Effector CD8-positive, alpha-beta T cell (primary cell): ENCODE data around the gene YIF1A.
"Not testable (repeated sequence)": the region's sequence is repeated elsewhere in the genome, so short reads cannot be mapped to it uniquely, and the experiment has no call there.

ENCODE experiments used
- DNase-seq: peaks from one replicate; lab custom pipeline; 2025; lab: John Stamatoyannopoulos, UW

Gene YIF1A

GRCh38 chr11:66311965-66312548, 23.1 kb upstream of the YIF1A start:
- peak; percentile 99 for DNase-seq

- DNase-seq, result no peak
Observed at GRCh38 chr11:66311470-66311964, 22.6 kb upstream of the YIF1A start.

- not testable (repeated sequence) for DNase-seq
Observed at GRCh38 chr11:66310803-66311440, 22.0 kb upstream of the YIF1A start.

GRCh38 chr11:66310324-66310723, 21.4 kb upstream of the YIF1A start:
- DNase-seq, result no peak

- DNase-seq, result no peak
Observed at GRCh38 chr11:66309475-66309874, 20.5 kb upstream of the YIF1A start.

GRCh38 chr11:66302656-66303055, 13.7 kb upstream of the YIF1A start:
- DNase-seq, result no peak

GRCh38 chr11:66299186-66299585, 10.2 kb upstream of the YIF1A start:
- DNase-seq, result no peak

- DNase-seq, result no peak
Observed at GRCh38 chr11:66297610-66298009, 8.7 kb upstream of the YIF1A start.

GRCh38 chr11:66294626-66295620, 6.0 kb upstream of the YIF1A start:
- no peak for DNase-seq

GRCh38 chr11:66293777-66294625, 5.1 kb upstream of the YIF1A start:
- DNase-seq, result no peak

- DNase-seq, result no peak
Observed at GRCh38 chr11:66293352-66293751, 4.4 kb upstream of the YIF1A start.

- DNase-seq, result no peak
Observed at GRCh38 chr11:66292543-66293332, 3.8 kb upstream of the YIF1A start.

- no peak for DNase-seq
Observed at GRCh38 chr11:66291706-66292542, 3.0 kb upstream of the YIF1A start, which contains the start of gene TMEM151A. TSS of gene TMEM151A (plus strand) at chr11:66291894. CDS start at chr11:66292014, 120 bp downstream.

- DNase-seq, result no peak
Observed at GRCh38 chr11:66291303-66291705, 2.4 kb upstream of the YIF1A start.

GRCh38 chr11:66290330-66290621, 1.3 kb upstream of the YIF1A start:
- no peak for DNase-seq

- DNase-seq, result peak; percentile 76
Observed at GRCh38 chr11:66289548-66290329, 796 bp upstream of the YIF1A start.

GRCh38 chr11:66287889-66288670, 863 bp downstream of the YIF1A start:
- DNase-seq, result no peak

GRCh38 chr11:66287211-66287888, 1.6 kb downstream of the YIF1A start:
- no peak for DNase-seq
